HepG2 (cell line): ENCODE data around the gene CTF1. TPM values are rescaled to one million over a fixed set of nuclear protein-coding genes. Genes with fewer than 3 reads are reported as not detected.
A peak's percentile ranks its signal among the peaks of the same experiment; 100 is the strongest.

ENCODE experiments used
- AHDC1 ChIP-seq: sonication (generic); formaldehyde crosslinking; IDR thresholded peaks from 2 replicates; pipeline ENCODE4 v1.5.1; 2020; ENCODE audit warnings: mild to moderate bottlenecking, missing genetic modification reagents, borderline replicate concordance
- E2F5 ChIP-seq: sonication (generic); formaldehyde crosslinking; conservative IDR thresholded peaks from 2 replicates; pipeline ENCODE4 v1.4.0; 2020; ENCODE audit warnings: missing genetic modification reagents
- GZF1 ChIP-seq: sonication (generic); formaldehyde crosslinking; IDR thresholded peaks from 2 replicates; pipeline ENCODE4 v1.5.1; 2020; ENCODE audit warnings: mild to moderate bottlenecking, missing genetic modification reagents
- MAZ ChIP-seq, 2 experiments: sonication (generic) in 1 of 2; formaldehyde crosslinking in 1 of 2; IDR thresholded peaks; 2 replicates each; pipeline versions ENCODE4 v1.5.0 to v1.6.1; 2012 to 2020; ENCODE audit warnings: low read depth in 2 of 2, mild to moderate bottlenecking in 2 of 2, borderline replicate concordance in 1 of 2, improper control_type of control experiment in 1 of 2, low read length in 1 of 2, missing genetic modification reagents in 1 of 2, moderate library complexity in 1 of 2
- NCOA1 ChIP-seq: sonication (generic); formaldehyde crosslinking; IDR thresholded peaks from 2 replicates; pipeline ENCODE4 v1.9.0; 2021; ENCODE audit warnings: missing genetic modification reagents
- PATZ1 ChIP-seq: sonication (generic); formaldehyde crosslinking; IDR thresholded peaks from 2 replicates; pipeline ENCODE4 v1.4.0; 2020; ENCODE audit warnings: missing genetic modification reagents
- RERE ChIP-seq: IDR thresholded peaks from 2 replicates; pipeline ENCODE4 v1.6.1; 2016; ENCODE audit warnings: low read depth, missing genetic modification reagents, missing compliant biosample characterization
- ZNF18 ChIP-seq: sonication (generic); formaldehyde crosslinking; IDR thresholded peaks from 2 replicates; pipeline ENCODE4 v1.8.0; 2022; ENCODE audit warnings: mild to moderate bottlenecking, missing genetic modification reagents; ENCODE audit not compliant: insufficient replicate concordance
- ZNF264 ChIP-seq: sonication (generic); formaldehyde crosslinking; IDR thresholded peaks from 2 replicates; pipeline ENCODE4 v1.4.0; 2020; ENCODE audit warnings: missing genetic modification reagents
- ZNF557 ChIP-seq: sonication (generic); formaldehyde crosslinking; IDR thresholded peaks from 2 replicates; pipeline ENCODE4 v1.4.0; 2020; ENCODE audit warnings: missing genetic modification reagents
- ZNF883 ChIP-seq: sonication (generic); formaldehyde crosslinking; IDR thresholded peaks from 2 replicates; pipeline ENCODE4 v1.5.1; 2020; ENCODE audit warnings: mild to moderate bottlenecking, missing genetic modification reagents; ENCODE audit errors: not compliant biosample characterization
- polyA plus RNA-seq, 8 experiments: library from polyadenylated mRNA; depleted of rRNA in 3 of 8; stranded (reverse) in 7 of 8; unstranded in 1 of 8; fragments of >200 nt; fragmentation: Illumina TruSeq in 4 of 8; extraction: Trizol in 4 of 8; gene quantifications; 2 replicates each; pipeline versions ENCODE4 v1.2.1 to v1.2.3, GENCODE V29; 2011 to 2016; ENCODE audit warnings: low read depth in 4 of 8, missing spikeins in 1 of 8, mixed read lengths in 1 of 8; ENCODE audit not compliant: insufficient read depth in 1 of 8
- total RNA-seq, 5 experiments: library from RNA; depleted of rRNA; stranded (reverse); fragments of >200 nt; fragmentation: Illumina TruSeq; extraction: Trizol; gene quantifications; 2 replicates each; pipeline ENCODE4 v1.2.3, GENCODE V29; 2016; ENCODE audit warnings: low read depth in 1 of 5

Gene CTF1
- total and polyA plus RNA-seq, 2 of the 13 experiments (the other 11 are each of a cell fraction or from before 2014, with no cell fraction given) = 0.13 to 1.8 TPM

- TF ChIP-seq E2F5 (CRISPR knock-in tag) = no peak
- peak; percentile 52; the same call in 1 of the 2 replicates for TF ChIP-seq PATZ1
- no peak for TF ChIP-seq ZNF264 (CRISPR knock-in tag)
- TF ChIP-seq NCOA1 (CRISPR knock-in tag) = no peak
- no peak for TF ChIP-seq AHDC1 (CRISPR knock-in tag)
- TF ChIP-seq ZNF18 (CRISPR knock-in tag) = no peak
- no peak for TF ChIP-seq GZF1 (CRISPR knock-in tag)
- peak; percentile 12 for TF ChIP-seq ZNF883 (CRISPR knock-in tag)
- TF ChIP-seq MAZ (IDR thresholded peaks at IDR 0.05; ENCODE audit: borderline replicate concordance, low read depth, low read length) = no peak
- TF ChIP-seq MAZ (CRISPR knock-in tag; IDR thresholded peaks at IDR 0.05; ENCODE audit: low read depth) = no peak
- TF ChIP-seq RERE (CRISPR knock-in tag) = no peak
- no peak for TF ChIP-seq ZNF557 (CRISPR knock-in tag)
Observed at GRCh38 chr16:30901201-30902028, 5.0 kb downstream of the CTF1 start (continued).
